ENCODE measurements around the gene CDK12. TPM values are rescaled to one million over a fixed set of nuclear protein-coding genes. Genes with fewer than 3 reads are reported as not detected.
"Not testable (repeated sequence)": the region's sequence is repeated elsewhere in the genome, so short reads cannot be mapped to it uniquely, and the experiment has no call there.

The CDK12 gene
- total RNA-seq, 1 donor from 2014 or later: 25.2 TPM

- H3K27me3 ChIP-seq: no peaks in the 10 kb centered on the region
- H3K9me3 ChIP-seq: no peaks in the 10 kb centered on the region
- peaks cover 0 to 2% of the 10 kb centered on the region in 2 donors for H3K4me1 ChIP-seq
- H3K36me3 ChIP-seq: peaks cover 28 to 33% of the 10 kb centered on the region in 2 donors
- intact Hi-C loops (cut with DNase I): no loop called here
- DNase-seq (ENCODE audit: low spot score in 2 of 2): no peak
- H3K4me3 ChIP-seq: no peak overlapping the region
- no peak for TF ChIP-seq CTCF (IDR thresholded peaks at IDR 0.05)
- no peak overlapping the region for H3K27ac ChIP-seq
Measured at GRCh38 chr17:39487946-39488345, 26.7 kb downstream of the CDK12 start.

- intact Hi-C loops (cut with DNase I); H3K27ac ChIP-seq; H3K9me3 ChIP-seq; H3K27me3 ChIP-seq; H3K4me1 ChIP-seq; DNase-seq (ENCODE audit: low spot score in 2 of 2); H3K4me3 ChIP-seq: not testable (repeated sequence)
- peaks cover 86 to 94% of the 10 kb centered on the region in 2 donors for H3K36me3 ChIP-seq
Measured at GRCh38 chr17:39496921-39497320, 35.6 kb downstream of the CDK12 start.

- Histone ChIP-seq H3K27me3 (no peaks in the 10 kb centered on the region), H3K27ac (no peak overlapping the region), H3K9me3 (no peaks in the 10 kb centered on the region), H3K4me3 (no peak overlapping the region), H3K4me1 (no peaks in the 10 kb centered on the region), H3K36me3 (peaks cover 72 to 80% of the 10 kb centered on the region in 2 donors)
- intact Hi-C loops (cut with DNase I): no loop called here
- no peak for TF ChIP-seq CTCF (IDR thresholded peaks at IDR 0.05)
- DNase-seq (ENCODE audit: low spot score in 2 of 2): no peak
Measured at GRCh38 chr17:39507511-39507910, 46.2 kb downstream of the CDK12 start.

GRCh38 chr17:39508987-39509386, 47.7 kb downstream of the CDK12 start:
- intact Hi-C loops (cut with DNase I): no loop called here
- H3K27me3 ChIP-seq: no peaks in the 10 kb centered on the region
- H3K4me1 ChIP-seq: no peaks in the 10 kb centered on the region
- TF ChIP-seq CTCF (IDR thresholded peaks at IDR 0.05): no peak
- DNase-seq (ENCODE audit: low spot score in 2 of 2): no peak
- H3K36me3 ChIP-seq: peaks cover 71 to 77% of the 10 kb centered on the region in 2 donors
- H3K4me3 ChIP-seq: no peak overlapping the region
- H3K9me3 ChIP-seq: no peaks in the 10 kb centered on the region
- no peak overlapping the region for H3K27ac ChIP-seq

- no peak for DNase-seq (ENCODE audit: low spot score in 2 of 2)
- no peaks in the 10 kb centered on the region for H3K4me1 ChIP-seq
- no peak overlapping the region for H3K4me3 ChIP-seq
- H3K27ac ChIP-seq: no peak overlapping the region
- no peaks in the 10 kb centered on the region for H3K27me3 ChIP-seq
- no peaks in the 10 kb centered on the region for H3K9me3 ChIP-seq
- peaks cover 69 to 90% of the 10 kb centered on the region in 2 donors for H3K36me3 ChIP-seq
- TF ChIP-seq CTCF (IDR thresholded peaks at IDR 0.05): no peak
- intact Hi-C loops (cut with DNase I): no loop called here
Measured at GRCh38 chr17:39513309-39513708, 52.0 kb downstream of the CDK12 start.

- no peak for TF ChIP-seq CTCF (IDR thresholded peaks at IDR 0.05)
- Histone ChIP-seq H3K4me3 (no peak overlapping the region), H3K27ac (no peak overlapping the region), H3K4me1 (no peaks in the 10 kb centered on the region), H3K9me3 (no peaks in the 10 kb centered on the region), H3K27me3 (no peaks in the 10 kb centered on the region), H3K36me3 (peaks cover 70 to 91% of the 10 kb centered on the region in 2 donors)
- intact Hi-C loops (cut with DNase I): no loop called here
- DNase-seq (ENCODE audit: low spot score in 2 of 2): no peak
Measured at GRCh38 chr17:39513915-39514314, 52.6 kb downstream of the CDK12 start.
